ENCODE measurements around the gene PANK1.

Gene PANK1

GRCh38 chr10:89565180-89565579 is 79.9 kb downstream of the PANK1 start:
- H3K9ac ChIP-seq (ENCODE audit: low read depth, low read length) = no peak overlapping the region
- peaks cover 12% of the 10 kb centered on the region for H3K4me1 ChIP-seq (ENCODE audit: control insufficient read depth, insufficient read depth, low read length)
- no peaks in the 10 kb centered on the region for H3K36me3 ChIP-seq (ENCODE audit: insufficient read depth, low read length)
- H3K4me2 ChIP-seq (ENCODE audit: low read length) = no peak overlapping the region
- no peaks in the 10 kb centered on the region for H3K9me3 ChIP-seq (replicated peaks; ENCODE audit: low read length)
- H3K27me3 ChIP-seq (ENCODE audit: control insufficient read depth, insufficient read depth, low read length) = no peaks in the 10 kb centered on the region
- H3K4me3 ChIP-seq (ENCODE audit: low read length) = no peak overlapping the region

- Histone ChIP-seq H3K27me3 (ENCODE audit: control insufficient read depth, insufficient read depth, low read length) (no peaks in the 10 kb centered on the region), H3K36me3 (ENCODE audit: insufficient read depth, low read length) (no peaks in the 10 kb centered on the region), H3K4me2 (ENCODE audit: low read length) (no peak overlapping the region), H3K9me3 (replicated peaks; ENCODE audit: low read length) (no peaks in the 10 kb centered on the region), H3K4me3 (ENCODE audit: low read length) (no peak overlapping the region), H3K9ac (ENCODE audit: low read depth, low read length) (no peak overlapping the region), H3K4me1 (ENCODE audit: control insufficient read depth, insufficient read depth, low read length) (peaks cover 12% of the 10 kb centered on the region)
These were observed 81.1 kb downstream of the PANK1 start for GRCh38 chr10:89563861-89564478.

DNA sequence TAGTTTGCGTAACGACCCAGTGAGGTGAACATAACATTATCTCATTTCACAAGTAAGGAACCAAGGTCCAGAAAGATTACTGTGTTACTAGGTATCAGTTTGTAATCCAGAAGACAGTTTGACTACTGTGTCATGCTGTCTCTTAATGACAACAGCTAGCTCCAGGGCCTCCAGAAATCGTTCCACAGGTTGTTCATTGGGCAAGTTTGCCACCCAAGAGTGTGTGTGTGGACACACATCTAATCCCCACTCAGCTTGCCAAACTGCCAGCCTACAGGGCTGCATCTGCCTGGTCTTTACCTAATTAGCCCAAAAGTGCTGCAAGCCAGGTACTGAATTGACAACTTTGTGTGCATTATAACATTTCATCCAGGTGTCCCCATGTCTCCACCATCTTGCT is 81.7 kb downstream of the PANK1 start:
- no peaks in the 10 kb centered on the region for H3K36me3 ChIP-seq (ENCODE audit: insufficient read depth, low read length)
- H3K4me1 ChIP-seq (ENCODE audit: control insufficient read depth, insufficient read depth, low read length) = peaks cover 12% of the 10 kb centered on the region
- H3K9me3 ChIP-seq (replicated peaks; ENCODE audit: low read length) = no peaks in the 10 kb centered on the region
- no peak overlapping the region for H3K4me3 ChIP-seq (ENCODE audit: low read length)
- no peak overlapping the region for H3K9ac ChIP-seq (ENCODE audit: low read depth, low read length)
- no peak overlapping the region for H3K4me2 ChIP-seq (ENCODE audit: low read length)
- no peaks in the 10 kb centered on the region for H3K27me3 ChIP-seq (ENCODE audit: control insufficient read depth, insufficient read depth, low read length)

- Histone ChIP-seq H3K27me3 (ENCODE audit: control insufficient read depth, insufficient read depth, low read length) (no peaks in the 10 kb centered on the region), H3K36me3 (ENCODE audit: insufficient read depth, low read length) (no peaks in the 10 kb centered on the region), H3K9me3 (replicated peaks; ENCODE audit: low read length) (no peaks in the 10 kb centered on the region), H3K9ac (ENCODE audit: low read depth, low read length) (no peak overlapping the region), H3K4me1 (ENCODE audit: control insufficient read depth, insufficient read depth, low read length) (peaks cover 24% of the 10 kb centered on the region), H3K4me3 (ENCODE audit: low read length) (no peak overlapping the region), H3K4me2 (ENCODE audit: low read length) (no peak overlapping the region)
These were observed 88.4 kb downstream of the PANK1 start for GRCh38 chr10:89556600-89556999.

DNA sequence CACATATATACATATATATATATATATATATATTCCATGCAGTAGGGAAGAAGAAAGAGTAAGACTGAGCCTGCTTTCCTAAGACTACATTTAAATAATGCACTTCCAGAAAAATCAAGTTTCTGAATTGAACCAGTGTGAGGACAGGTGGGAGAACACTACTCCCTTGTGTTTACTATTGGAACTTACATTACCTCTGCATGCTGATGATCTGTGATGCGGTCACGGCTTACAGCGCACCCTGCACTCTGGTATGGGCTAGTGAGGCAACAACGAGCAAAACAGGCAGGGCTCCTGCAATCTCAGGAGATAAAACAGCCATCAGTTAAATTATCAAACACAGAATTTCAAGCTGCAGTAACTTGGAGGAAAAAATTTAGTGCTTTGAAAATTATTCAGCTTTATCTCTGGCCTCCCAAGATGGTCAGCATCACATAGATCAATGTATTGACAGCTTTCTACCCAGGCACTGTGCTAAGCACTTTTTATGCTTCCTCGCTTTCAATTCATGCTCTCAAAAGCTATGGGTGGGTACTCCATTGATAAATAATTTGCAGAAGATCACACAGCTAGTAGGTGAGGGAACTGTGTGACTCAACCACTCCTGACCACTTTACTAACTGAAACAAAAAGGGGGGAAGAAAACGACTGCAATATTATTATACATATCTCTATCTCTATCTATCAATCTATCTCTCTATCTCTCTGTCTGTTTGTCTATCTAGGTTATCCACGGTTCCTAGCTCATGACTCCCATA is 89.2 kb downstream of the PANK1 start:
- Histone ChIP-seq H3K27me3 (ENCODE audit: control insufficient read depth, insufficient read depth, low read length) (no peaks in the 10 kb centered on the region), H3K4me3 (ENCODE audit: low read length) (no peak overlapping the region), H3K4me1 (ENCODE audit: control insufficient read depth, insufficient read depth, low read length) (peaks cover 24% of the 10 kb centered on the region), H3K36me3 (ENCODE audit: insufficient read depth, low read length) (no peaks in the 10 kb centered on the region), H3K9me3 (replicated peaks; ENCODE audit: low read length) (no peaks in the 10 kb centered on the region), H3K9ac (ENCODE audit: low read depth, low read length) (no peak overlapping the region), H3K4me2 (ENCODE audit: low read length) (no peak overlapping the region)

- H3K4me1 ChIP-seq (ENCODE audit: control insufficient read depth, insufficient read depth, low read length) = peaks cover 24% of the 10 kb centered on the region
- H3K4me3 ChIP-seq (ENCODE audit: low read length) = no peak overlapping the region
- H3K27me3 ChIP-seq (ENCODE audit: control insufficient read depth, insufficient read depth, low read length) = no peaks in the 10 kb centered on the region
- H3K4me2 ChIP-seq (ENCODE audit: low read length) = no peak overlapping the region
- H3K9ac ChIP-seq (ENCODE audit: low read depth, low read length) = no peak overlapping the region
- no peaks in the 10 kb centered on the region for H3K36me3 ChIP-seq (ENCODE audit: insufficient read depth, low read length)
- no peaks in the 10 kb centered on the region for H3K9me3 ChIP-seq (replicated peaks; ENCODE audit: low read length)
These were observed 90.6 kb downstream of the PANK1 start for GRCh38 chr10:89554433-89554832.

GRCh38 chr10:89553064-89553734 is 91.8 kb downstream of the PANK1 start:
- H3K27me3 ChIP-seq (ENCODE audit: control insufficient read depth, insufficient read depth, low read length) = no peaks in the 10 kb centered on the region
- H3K36me3 ChIP-seq (ENCODE audit: insufficient read depth, low read length) = no peaks in the 10 kb centered on the region
- peaks cover 24% of the 10 kb centered on the region for H3K4me1 ChIP-seq (ENCODE audit: control insufficient read depth, insufficient read depth, low read length)
- H3K9me3 ChIP-seq (replicated peaks; ENCODE audit: low read length) = no peaks in the 10 kb centered on the region
- no peak overlapping the region for H3K9ac ChIP-seq (ENCODE audit: low read depth, low read length)
- H3K4me2 ChIP-seq (ENCODE audit: low read length) = peak overlapping the region; percentile 22
- H3K4me3 ChIP-seq (ENCODE audit: low read length) = no peak overlapping the region

- H3K9me3 ChIP-seq (replicated peaks; ENCODE audit: low read length) = no peaks in the 10 kb centered on the region
- H3K9ac ChIP-seq (ENCODE audit: low read depth, low read length) = no peak overlapping the region
- no peaks in the 10 kb centered on the region for H3K27me3 ChIP-seq (ENCODE audit: control insufficient read depth, insufficient read depth, low read length)
- H3K4me2 ChIP-seq (ENCODE audit: low read length) = no peak overlapping the region
- H3K4me3 ChIP-seq (ENCODE audit: low read length) = no peak overlapping the region
- no peaks in the 10 kb centered on the region for H3K36me3 ChIP-seq (ENCODE audit: insufficient read depth, low read length)
- H3K4me1 ChIP-seq (ENCODE audit: control insufficient read depth, insufficient read depth, low read length) = peaks cover 24% of the 10 kb centered on the region
These were observed 92.8 kb downstream of the PANK1 start for GRCh38 chr10:89552213-89552612.

GRCh38 chr10:89550509-89550908 is 94.5 kb downstream of the PANK1 start:
- no peak overlapping the region for H3K4me2 ChIP-seq (ENCODE audit: low read length)
- H3K9ac ChIP-seq (ENCODE audit: low read depth, low read length) = no peak overlapping the region
- no peaks in the 10 kb centered on the region for H3K27me3 ChIP-seq (ENCODE audit: control insufficient read depth, insufficient read depth, low read length)
- H3K9me3 ChIP-seq (replicated peaks; ENCODE audit: low read length) = no peaks in the 10 kb centered on the region
- no peaks in the 10 kb centered on the region for H3K36me3 ChIP-seq (ENCODE audit: insufficient read depth, low read length)
- H3K4me3 ChIP-seq (ENCODE audit: low read length) = no peak overlapping the region
- H3K4me1 ChIP-seq (ENCODE audit: control insufficient read depth, insufficient read depth, low read length) = peaks cover 18% of the 10 kb centered on the region

DNA sequence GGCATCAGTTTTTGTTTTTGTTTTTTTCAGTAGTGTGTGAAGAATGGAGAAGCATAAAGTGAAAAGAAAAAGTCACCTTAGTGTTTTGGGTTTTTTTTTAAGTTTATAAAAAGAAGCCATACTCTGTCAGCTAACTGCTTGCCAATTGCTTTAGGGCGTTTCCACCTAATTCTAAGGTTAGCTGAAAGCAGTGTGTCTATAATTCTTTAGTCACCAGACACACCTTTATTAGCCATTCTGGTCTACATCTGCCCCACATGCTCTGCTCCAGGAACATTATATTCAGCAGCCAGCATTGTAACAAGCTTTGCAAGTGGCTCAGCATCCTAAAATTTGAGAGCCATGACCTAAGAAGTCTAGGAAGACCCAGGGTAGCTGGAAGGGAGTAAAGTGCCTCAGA is 95.5 kb downstream of the PANK1 start:
- H3K9me3 ChIP-seq (replicated peaks; ENCODE audit: low read length) = no peaks in the 10 kb centered on the region
- H3K27me3 ChIP-seq (ENCODE audit: control insufficient read depth, insufficient read depth, low read length) = no peaks in the 10 kb centered on the region
- no peak overlapping the region for H3K9ac ChIP-seq (ENCODE audit: low read depth, low read length)
- H3K4me2 ChIP-seq (ENCODE audit: low read length) = no peak overlapping the region
- H3K4me3 ChIP-seq (ENCODE audit: low read length) = no peak overlapping the region
- peaks cover 18% of the 10 kb centered on the region for H3K4me1 ChIP-seq (ENCODE audit: control insufficient read depth, insufficient read depth, low read length)
- no peaks in the 10 kb centered on the region for H3K36me3 ChIP-seq (ENCODE audit: insufficient read depth, low read length)

GRCh38 chr10:89548673-89549072 is 96.4 kb downstream of the PANK1 start:
- Histone ChIP-seq H3K36me3 (ENCODE audit: insufficient read depth, low read length) (no peaks in the 10 kb centered on the region), H3K9me3 (replicated peaks; ENCODE audit: low read length) (no peaks in the 10 kb centered on the region), H3K27me3 (ENCODE audit: control insufficient read depth, insufficient read depth, low read length) (no peaks in the 10 kb centered on the region), H3K9ac (ENCODE audit: low read depth, low read length) (no peak overlapping the region), H3K4me2 (ENCODE audit: low read length) (no peak overlapping the region), H3K4me3 (ENCODE audit: low read length) (no peak overlapping the region), H3K4me1 (ENCODE audit: control insufficient read depth, insufficient read depth, low read length) (peaks cover 13% of the 10 kb centered on the region)

Data from skeletal muscle satellite cell (primary cell).